ENCODE data around the gene MAPK11.

DNA sequence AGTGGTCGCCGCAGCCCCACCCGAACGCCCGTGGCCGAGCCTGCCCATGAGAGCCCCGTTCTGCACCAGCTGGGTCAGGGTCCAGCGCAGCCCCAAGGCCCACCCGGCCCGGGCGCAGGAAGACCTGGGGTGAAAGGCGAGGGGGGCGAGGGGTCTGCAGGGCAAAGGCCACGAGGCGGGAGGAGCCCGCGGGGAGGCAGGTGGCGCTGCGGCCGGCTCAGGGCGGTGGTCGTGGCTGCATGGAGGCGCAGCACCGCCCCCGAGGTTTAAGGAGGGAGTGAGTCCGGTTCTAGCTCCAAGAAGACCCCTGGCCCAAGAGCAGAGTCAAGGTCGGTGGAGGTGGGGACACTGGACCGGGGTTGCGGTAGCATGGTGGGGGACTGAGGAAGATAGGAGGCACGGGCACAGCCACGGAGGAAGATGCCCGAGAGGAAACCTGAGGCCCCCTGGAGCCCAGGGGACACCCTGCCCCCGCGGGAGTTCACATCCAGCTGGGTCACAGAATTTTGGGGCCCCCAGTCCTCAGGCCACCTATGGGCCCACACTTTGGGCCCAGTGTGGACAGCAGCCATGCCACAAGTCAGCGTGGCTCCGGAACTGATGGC, 18.6 kb downstream of the MAPK11 start:
- TF ChIP-seq POLR2A (IDR thresholded peaks at IDR 0.05; ENCODE audit: low read depth, low read length), result no peak
- TF ChIP-seq TAF1 (IDR thresholded peaks at IDR 0.05; ENCODE audit: borderline replicate concordance, low read depth, low read length), result no peak
- no peak for TF ChIP-seq POLR2AphosphoS5 (IDR thresholded peaks at IDR 0.05; ENCODE audit: low read depth, low read length)
